Measurements from ENCODE around the gene BMPER.

BMPER gene

GRCh38 chr7:33961948-33962347, 56.6 kb downstream of the BMPER start (continued):
- TF ChIP-seq, protein P1, sequence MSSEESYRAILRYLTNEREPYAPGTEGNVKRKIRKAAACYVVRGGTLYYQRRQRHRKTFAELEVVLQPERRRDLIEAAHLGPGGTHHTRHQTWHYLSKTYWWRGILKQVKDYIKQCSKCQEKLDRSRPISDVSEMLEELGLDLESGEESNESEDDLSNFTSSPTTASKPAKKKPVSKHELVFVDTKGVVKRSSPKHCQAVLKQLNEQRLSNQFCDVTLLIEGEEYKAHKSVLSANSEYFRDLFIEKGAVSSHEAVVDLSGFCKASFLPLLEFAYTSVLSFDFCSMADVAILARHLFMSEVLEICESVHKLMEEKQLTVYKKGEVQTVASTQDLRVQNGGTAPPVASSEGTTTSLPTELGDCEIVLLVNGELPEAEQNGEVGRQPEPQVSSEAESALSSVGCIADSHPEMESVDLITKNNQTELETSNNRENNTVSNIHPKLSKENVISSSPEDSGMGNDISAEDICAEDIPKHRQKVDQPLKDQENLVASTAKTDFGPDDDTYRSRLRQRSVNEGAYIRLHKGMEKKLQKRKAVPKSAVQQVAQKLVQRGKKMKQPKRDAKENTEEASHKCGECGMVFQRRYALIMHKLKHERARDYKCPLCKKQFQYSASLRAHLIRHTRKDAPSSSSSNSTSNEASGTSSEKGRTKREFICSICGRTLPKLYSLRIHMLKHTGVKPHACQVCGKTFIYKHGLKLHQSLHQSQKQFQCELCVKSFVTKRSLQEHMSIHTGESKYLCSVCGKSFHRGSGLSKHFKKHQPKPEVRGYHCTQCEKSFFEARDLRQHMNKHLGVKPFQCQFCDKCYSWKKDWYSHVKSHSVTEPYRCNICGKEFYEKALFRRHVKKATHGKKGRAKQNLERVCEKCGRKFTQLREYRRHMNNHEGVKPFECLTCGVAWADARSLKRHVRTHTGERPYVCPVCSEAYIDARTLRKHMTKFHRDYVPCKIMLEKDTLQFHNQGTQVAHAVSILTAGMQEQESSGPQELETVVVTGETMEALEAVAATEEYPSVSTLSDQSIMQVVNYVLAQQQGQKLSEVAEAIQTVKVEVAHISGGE (tag by site-specific recombination; conservative IDR thresholded peaks at IDR 0.05; ENCODE audit: low read depth), result no peak
- no peak for TF ChIP-seq ZNF555 (tag by site-specific recombination; conservative IDR thresholded peaks at IDR 0.05)

DNA sequence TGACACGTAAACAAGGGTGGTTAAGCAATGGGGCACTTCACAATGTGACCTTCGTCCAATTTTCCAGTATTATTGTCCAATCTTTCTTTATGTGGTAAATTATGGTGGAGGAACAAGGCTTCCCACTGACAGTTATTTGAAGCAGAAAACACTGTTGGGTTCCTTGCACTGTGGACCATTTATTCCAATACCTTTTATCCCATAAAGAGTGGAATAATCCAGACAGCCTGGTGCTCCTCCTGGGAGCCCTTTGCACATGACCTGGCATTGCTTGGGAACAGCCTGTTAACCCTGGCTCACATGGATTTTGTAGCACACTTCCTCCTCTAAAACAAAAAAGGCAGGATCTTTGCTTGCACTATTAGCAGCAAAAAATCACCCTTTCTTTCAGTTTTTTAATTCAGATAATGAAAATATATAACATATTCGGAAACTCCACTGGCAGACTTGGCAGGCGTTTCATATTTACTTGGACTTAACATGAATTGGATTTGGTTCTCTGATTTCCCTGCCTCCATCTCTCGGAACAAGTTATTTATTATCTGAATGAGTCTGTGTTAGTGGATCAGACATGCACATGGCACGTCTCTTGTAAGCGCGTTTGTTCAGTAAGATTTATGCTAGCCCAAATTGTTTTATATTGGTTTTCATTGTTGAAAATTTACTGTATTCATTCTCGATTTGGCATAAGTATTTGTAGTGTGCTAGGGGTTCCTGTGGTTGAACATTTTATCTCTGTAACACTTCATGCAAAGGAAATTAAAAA, 59.3 kb downstream of the BMPER start:
- no peaks in the 10 kb centered on the region for H3K9me3 ChIP-seq (ENCODE audit: control insufficient read depth, insufficient read depth, low read depth, low read length)
- H3K4me3 ChIP-seq (ENCODE audit: low read depth, low read length), result no peak overlapping the region
- TF ChIP-seq ZNF555 (tag by site-specific recombination; conservative IDR thresholded peaks at IDR 0.05) (no peak), ZBTB7A (tag by site-specific recombination; IDR thresholded peaks at IDR 0.05; ENCODE audit: low read depth) (no peak), ZNF558 (tag by site-specific recombination; IDR thresholded peaks at IDR 0.05) (no peak), GLIS2 (tag by site-specific recombination; IDR thresholded peaks at IDR 0.05) (no peak), ZEB2 (tag by site-specific recombination; IDR thresholded peaks at IDR 0.05) (no peak), ZNF391 (tag by site-specific recombination; IDR thresholded peaks at IDR 0.05; ENCODE audit: borderline replicate concordance, low read depth) (no peak), ZNF239 (tag by site-specific recombination; IDR thresholded peaks at IDR 0.05) (no peak), SALL2 (tag by site-specific recombination; IDR thresholded peaks at IDR 0.05; ENCODE audit: borderline replicate concordance) (no peak), ZNF747 (tag by site-specific recombination; IDR thresholded peaks at IDR 0.05) (no peak), RBAK (tag by site-specific recombination; IDR thresholded peaks at IDR 0.05) (no peak), WT1 (tag by site-specific recombination; IDR thresholded peaks at IDR 0.05) (no peak), SCRT2 (tag by site-specific recombination; IDR thresholded peaks at IDR 0.05) (no peak)
- TF ChIP-seq, protein P2, sequence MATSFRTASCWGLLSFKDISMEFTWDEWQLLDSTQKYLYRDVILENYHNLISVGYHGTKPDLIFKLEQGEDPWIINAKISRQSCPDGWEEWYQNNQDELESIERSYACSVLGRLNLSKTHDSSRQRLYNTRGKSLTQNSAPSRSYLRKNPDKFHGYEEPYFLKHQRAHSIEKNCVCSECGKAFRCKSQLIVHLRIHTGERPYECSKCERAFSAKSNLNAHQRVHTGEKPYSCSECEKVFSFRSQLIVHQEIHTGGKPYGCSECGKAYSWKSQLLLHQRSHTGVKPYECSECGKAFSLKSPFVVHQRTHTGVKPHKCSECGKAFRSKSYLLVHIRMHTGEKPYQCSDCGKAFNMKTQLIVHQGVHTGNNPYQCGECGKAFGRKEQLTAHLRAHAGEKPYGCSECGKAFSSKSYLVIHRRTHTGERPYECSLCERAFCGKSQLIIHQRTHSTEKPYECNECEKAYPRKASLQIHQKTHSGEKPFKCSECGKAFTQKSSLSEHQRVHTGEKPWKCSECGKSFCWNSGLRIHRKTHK (tag by site-specific recombination; IDR thresholded peaks at IDR 0.05), result no peak
- TF ChIP-seq, protein P3, sequence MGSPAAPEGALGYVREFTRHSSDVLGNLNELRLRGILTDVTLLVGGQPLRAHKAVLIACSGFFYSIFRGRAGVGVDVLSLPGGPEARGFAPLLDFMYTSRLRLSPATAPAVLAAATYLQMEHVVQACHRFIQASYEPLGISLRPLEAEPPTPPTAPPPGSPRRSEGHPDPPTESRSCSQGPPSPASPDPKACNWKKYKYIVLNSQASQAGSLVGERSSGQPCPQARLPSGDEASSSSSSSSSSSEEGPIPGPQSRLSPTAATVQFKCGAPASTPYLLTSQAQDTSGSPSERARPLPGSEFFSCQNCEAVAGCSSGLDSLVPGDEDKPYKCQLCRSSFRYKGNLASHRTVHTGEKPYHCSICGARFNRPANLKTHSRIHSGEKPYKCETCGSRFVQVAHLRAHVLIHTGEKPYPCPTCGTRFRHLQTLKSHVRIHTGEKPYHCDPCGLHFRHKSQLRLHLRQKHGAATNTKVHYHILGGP (tag by site-specific recombination; IDR thresholded peaks at IDR 0.05), result no peak
- no peaks in the 10 kb centered on the region for H3K4me1 ChIP-seq (ENCODE audit: control insufficient read depth, insufficient read depth, low read length)
- no peak overlapping the region for H3K27ac ChIP-seq (ENCODE audit: extremely low read depth, low read depth, low read length)
- H3K36me3 ChIP-seq (ENCODE audit: control insufficient read depth in 2 of 2, insufficient read depth in 1 of 2, low read length in 2 of 2), result no peaks in the 10 kb centered on the region
- CTCF ChIA-PET, result no interaction called here
- POLR2A ChIA-PET, result no interaction called here

DNA sequence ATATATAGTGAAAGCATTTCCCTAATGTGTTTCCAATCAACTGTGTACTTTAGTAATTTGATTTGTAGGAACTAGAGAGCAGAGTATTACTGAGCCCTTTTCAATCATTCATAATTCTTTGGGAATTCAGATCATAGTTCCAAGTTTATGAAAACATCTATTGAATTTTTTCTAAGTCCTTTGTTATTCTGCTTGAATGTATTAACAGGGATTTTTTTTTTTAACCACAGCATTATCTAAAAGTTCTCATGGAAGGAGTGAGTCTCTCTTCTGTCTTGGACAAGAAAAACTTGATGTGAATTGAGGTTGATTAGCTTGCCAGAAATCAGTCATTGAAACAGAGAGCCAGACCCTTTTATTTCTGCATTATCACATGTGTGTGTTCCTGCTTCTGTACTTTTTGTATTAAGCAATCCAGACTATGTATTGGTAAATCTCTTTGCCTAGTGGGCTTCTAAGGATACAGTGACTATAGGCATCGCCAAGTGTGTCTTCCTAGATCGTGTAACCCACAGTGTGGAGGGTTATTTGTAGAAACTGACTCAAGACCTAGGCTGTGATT, 59.9 kb downstream of the BMPER start:
- CTCF ChIA-PET, result interaction anchor here (1.0 kb wide), 2 partner anchors 17 to 32 kb away, joined by 3 to 4 read pairs; no protein-coding TSS in a partner anchor
- POLR2A ChIA-PET, result no interaction called here
- no peaks in the 10 kb centered on the region for H3K9me3 ChIP-seq (ENCODE audit: control insufficient read depth, insufficient read depth, low read depth, low read length)
- no peaks in the 10 kb centered on the region for H3K4me1 ChIP-seq (ENCODE audit: control insufficient read depth, insufficient read depth, low read length)
- no peak overlapping the region for H3K4me3 ChIP-seq (ENCODE audit: low read depth, low read length)
- no peaks in the 10 kb centered on the region for H3K36me3 ChIP-seq (ENCODE audit: control insufficient read depth in 2 of 2, insufficient read depth in 1 of 2, low read length in 2 of 2)
- no peak overlapping the region for H3K27ac ChIP-seq (ENCODE audit: extremely low read depth, low read depth, low read length)
- TF ChIP-seq ZNF530 (tag by site-specific recombination; IDR thresholded peaks at IDR 0.05; ENCODE audit: low read depth) (no peak), OVOL3 (tag by site-specific recombination; IDR thresholded peaks at IDR 0.05) (no peak), FEZF1 (tag by site-specific recombination; IDR thresholded peaks at IDR 0.05) (no peak), IKZF3 (tag by site-specific recombination; IDR thresholded peaks at IDR 0.05) (no peak), ZNF311 (tag by site-specific recombination; IDR thresholded peaks at IDR 0.05; ENCODE audit: borderline replicate concordance) (no peak), ZNF202 (tag by site-specific recombination; IDR thresholded peaks at IDR 0.05; ENCODE audit: borderline replicate concordance) (no peak), ZNF404 (tag by site-specific recombination; IDR thresholded peaks at IDR 0.05) (no peak), ZNF544 (tag by site-specific recombination; IDR thresholded peaks at IDR 0.05) (no peak), PBX3 (CRISPR knock-in tag; IDR thresholded peaks at IDR 0.05) (no peak)
